KMS-11 (cell line): ENCODE data around the gene SHROOM2.

Source experiments
- H2AFZ ChIP-seq: fragments of 200-600 bp; sonication (generic); 2 replicates; pipeline ENCODE4 v1.6.1; 2016; ENCODE audit warnings: antibody characterized with exemption, mixed run types, low read depth
- H3K27ac ChIP-seq: fragments of 200-600 bp; sonication (generic); 2 replicates; pipeline ENCODE4 v1.6.1; 2016; ENCODE audit warnings: mild to moderate bottlenecking, mixed run types
- H3K27me3 ChIP-seq: fragments of 200-600 bp; sonication (generic); 2 replicates; pipeline ENCODE4 v1.6.1; 2017; ENCODE audit warnings: mild to moderate bottlenecking, low read depth, mixed run types, moderate library complexity; ENCODE audit not compliant: insufficient read depth
- H3K36me3 ChIP-seq: fragments of 200-600 bp; sonication (generic); 2 replicates; pipeline ENCODE4 v1.6.1; 2017; ENCODE audit warnings: mild to moderate bottlenecking, mixed run types; ENCODE audit not compliant: insufficient read depth
- H3K4me1 ChIP-seq: fragments of 200-600 bp; sonication (generic); 2 replicates; pipeline ENCODE4 v1.6.1; 2016; ENCODE audit warnings: mild to moderate bottlenecking, low read depth, mixed run types; ENCODE audit not compliant: poor library complexity, severe bottlenecking
- H3K4me2 ChIP-seq: fragments of 200-600 bp; sonication (generic); 2 replicates; pipeline ENCODE4 v1.7.0; 2016; ENCODE audit warnings: mild to moderate bottlenecking, mixed run types
- H3K4me3 ChIP-seq: fragments of 200-600 bp; sonication (generic); IDR thresholded peaks from 2 replicates; pipeline ENCODE4 v1.6.1; 2017; ENCODE audit warnings: low read depth, low read length, mixed read lengths; ENCODE audit not compliant: insufficient read depth
- H3K79me2 ChIP-seq: fragments of 200-600 bp; sonication (generic); 2 replicates; pipeline ENCODE4 v1.6.1; 2016; ENCODE audit warnings: low read depth, mixed run types; ENCODE audit not compliant: insufficient read depth
- H3K9ac ChIP-seq: fragments of 200-600 bp; sonication (generic); 2 replicates; pipeline ENCODE4 v1.6.1; 2016; ENCODE audit warnings: mild to moderate bottlenecking, mixed run types
- H4K20me1 ChIP-seq: fragments of 200-600 bp; sonication (generic); 2 replicates; pipeline ENCODE4 v1.6.1; 2016; ENCODE audit warnings: mild to moderate bottlenecking, mixed run types; ENCODE audit not compliant: insufficient read depth
- TF ChIP-seq, protein P1 (sequence below): fragments of 200-600 bp; sonication (generic); conservative IDR thresholded peaks from 2 replicates; pipeline ENCODE4 v1.6.1; 2017; ENCODE audit warnings: low read depth, mild to moderate bottlenecking, antibody characterized with exemption, low read length, moderate library complexity, mixed read lengths

The SHROOM2 gene

GRCh38 chrX:9821572-9821971 is 35.3 kb downstream of the SHROOM2 start:
- Histone ChIP-seq H3K9ac (no peak overlapping the region), H2AFZ (no peak overlapping the region), H3K79me2 (no peaks in the 10 kb centered on the region), H3K4me3 (no peak overlapping the region), H3K36me3 (no peaks in the 10 kb centered on the region), H4K20me1 (no peaks in the 10 kb centered on the region), H3K27me3 (no peaks in the 10 kb centered on the region), H3K27ac (no peak overlapping the region), H3K4me2 (no peak overlapping the region), H3K4me1 (peaks cover 12% of the 10 kb centered on the region)
- TF ChIP-seq, protein P1, sequence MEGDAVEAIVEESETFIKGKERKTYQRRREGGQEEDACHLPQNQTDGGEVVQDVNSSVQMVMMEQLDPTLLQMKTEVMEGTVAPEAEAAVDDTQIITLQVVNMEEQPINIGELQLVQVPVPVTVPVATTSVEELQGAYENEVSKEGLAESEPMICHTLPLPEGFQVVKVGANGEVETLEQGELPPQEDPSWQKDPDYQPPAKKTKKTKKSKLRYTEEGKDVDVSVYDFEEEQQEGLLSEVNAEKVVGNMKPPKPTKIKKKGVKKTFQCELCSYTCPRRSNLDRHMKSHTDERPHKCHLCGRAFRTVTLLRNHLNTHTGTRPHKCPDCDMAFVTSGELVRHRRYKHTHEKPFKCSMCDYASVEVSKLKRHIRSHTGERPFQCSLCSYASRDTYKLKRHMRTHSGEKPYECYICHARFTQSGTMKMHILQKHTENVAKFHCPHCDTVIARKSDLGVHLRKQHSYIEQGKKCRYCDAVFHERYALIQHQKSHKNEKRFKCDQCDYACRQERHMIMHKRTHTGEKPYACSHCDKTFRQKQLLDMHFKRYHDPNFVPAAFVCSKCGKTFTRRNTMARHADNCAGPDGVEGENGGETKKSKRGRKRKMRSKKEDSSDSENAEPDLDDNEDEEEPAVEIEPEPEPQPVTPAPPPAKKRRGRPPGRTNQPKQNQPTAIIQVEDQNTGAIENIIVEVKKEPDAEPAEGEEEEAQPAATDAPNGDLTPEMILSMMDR = no peak

DNA sequence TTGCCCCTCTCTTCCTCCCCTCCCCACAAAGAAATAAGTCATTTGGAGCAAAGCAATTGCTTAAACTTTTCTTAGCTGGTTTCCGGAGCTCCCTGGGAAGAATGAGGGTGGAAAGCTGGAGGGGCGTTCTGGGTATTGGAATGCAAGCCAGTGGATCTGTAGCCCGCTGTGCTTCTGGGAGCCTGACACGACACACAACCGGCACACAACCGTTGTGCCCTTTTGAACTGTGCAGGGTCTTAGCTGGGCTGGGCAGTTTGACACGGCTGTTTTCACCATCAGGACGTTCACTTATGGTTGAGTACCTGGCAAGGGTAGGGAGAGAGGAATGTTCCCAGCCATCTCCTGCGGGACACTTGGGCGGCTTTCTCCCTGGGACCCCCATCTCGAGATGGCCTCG is 38.3 kb downstream of the SHROOM2 start:
- peaks cover 15% of the 10 kb centered on the region for H3K4me1 ChIP-seq
- H3K4me3 ChIP-seq = no peak overlapping the region
- no peak overlapping the region for H3K4me2 ChIP-seq
- no peak overlapping the region for H3K27ac ChIP-seq
- no peaks in the 10 kb centered on the region for H3K79me2 ChIP-seq
- H2AFZ ChIP-seq = no peak overlapping the region
- no peaks in the 10 kb centered on the region for H4K20me1 ChIP-seq
- H3K9ac ChIP-seq = no peak overlapping the region
- H3K36me3 ChIP-seq = no peaks in the 10 kb centered on the region
- H3K27me3 ChIP-seq = no peaks in the 10 kb centered on the region
- TF ChIP-seq, protein P1 = no peak

DNA sequence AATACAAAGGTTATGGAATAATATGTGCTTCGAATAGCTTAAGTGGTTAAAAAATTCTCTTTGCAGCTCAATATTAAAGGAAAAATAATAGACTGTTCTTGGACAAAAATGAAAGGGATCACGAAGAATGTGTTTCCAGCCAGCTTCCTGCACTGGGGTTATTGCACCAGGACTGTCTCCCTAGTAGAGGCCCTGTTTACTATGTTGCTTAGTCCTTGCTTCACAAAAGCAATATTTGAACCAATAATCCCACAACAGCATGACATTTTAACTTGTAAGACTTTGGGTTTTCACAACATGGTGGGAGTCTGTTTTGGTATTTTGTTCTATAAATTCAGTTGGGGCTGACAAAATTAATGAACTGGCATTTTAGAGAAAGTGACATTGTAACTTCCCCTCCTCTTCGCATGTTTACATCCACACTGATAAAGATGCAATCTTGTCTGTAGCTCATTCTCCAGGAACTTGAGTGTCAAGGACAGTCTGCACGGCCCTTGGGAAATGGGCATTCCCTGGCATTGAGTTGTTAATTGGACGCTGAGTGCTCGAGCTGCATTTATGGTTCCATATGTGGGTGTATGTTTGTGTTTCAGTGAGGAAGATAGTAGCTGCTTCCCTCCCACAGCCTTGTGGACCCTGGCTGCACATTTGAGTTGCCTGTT is 39.0 kb downstream of the SHROOM2 start:
- TF ChIP-seq, protein P1 = no peak

GRCh38 chrX:9825966-9826365 is 39.7 kb downstream of the SHROOM2 start:
- H3K36me3 ChIP-seq = no peaks in the 10 kb centered on the region
- H3K27ac ChIP-seq = no peak overlapping the region
- H3K4me2 ChIP-seq = no peak overlapping the region
- peaks cover 26% of the 10 kb centered on the region for H3K4me1 ChIP-seq
- H3K9ac ChIP-seq = no peak overlapping the region
- no peak overlapping the region for H2AFZ ChIP-seq
- no peak overlapping the region for H3K4me3 ChIP-seq
- H4K20me1 ChIP-seq = no peaks in the 10 kb centered on the region
- H3K27me3 ChIP-seq = no peaks in the 10 kb centered on the region
- no peaks in the 10 kb centered on the region for H3K79me2 ChIP-seq
- TF ChIP-seq, protein P1 = no peak

More for the DNA sequence above, 39.0 kb downstream of the SHROOM2 start:
- no peaks in the 10 kb centered on the region for H3K27me3 ChIP-seq
- H3K9ac ChIP-seq = no peak overlapping the region
- no peak overlapping the region for H3K27ac ChIP-seq
- peaks cover 19% of the 10 kb centered on the region for H3K4me1 ChIP-seq
- no peak overlapping the region for H2AFZ ChIP-seq
- H4K20me1 ChIP-seq = no peaks in the 10 kb centered on the region
- no peaks in the 10 kb centered on the region for H3K36me3 ChIP-seq
- no peaks in the 10 kb centered on the region for H3K79me2 ChIP-seq
- no peak overlapping the region for H3K4me3 ChIP-seq
- no peak overlapping the region for H3K4me2 ChIP-seq
